Measurements from ENCODE around the gene GTF2E1.
A peak's percentile ranks its signal among the peaks of the same experiment; 100 is the strongest.
"Not testable (repeated sequence)": the region's sequence is repeated elsewhere in the genome, so short reads cannot be mapped to it uniquely, and the experiment has no call there.

Gene GTF2E1

GRCh38 chr3:120756061-120756460 is 13.5 kb downstream of the GTF2E1 start:
- peak in 2 of 3 donors; percentile 29 to 32 for DNase-seq

GRCh38 chr3:120758551-120758950 is 16.0 kb downstream of the GTF2E1 start:
- not testable (repeated sequence) for DNase-seq

- no peak for DNase-seq
Observed at GRCh38 chr3:120762615-120763014, 20.1 kb downstream of the GTF2E1 start.

GRCh38 chr3:120763601-120764000 is 21.1 kb downstream of the GTF2E1 start:
- peak in 2 of 3 donors; percentile 23 to 26 for DNase-seq

- DNase-seq, result no peak
Observed at GRCh38 chr3:120764206-120764605, 21.7 kb downstream of the GTF2E1 start.

GRCh38 chr3:120765830-120766493 is 23.4 kb downstream of the GTF2E1 start:
- DNase-seq, result no peak

- no peak for DNase-seq
Observed at GRCh38 chr3:120766576-120766975, 24.0 kb downstream of the GTF2E1 start.

GRCh38 chr3:120767106-120767505 is 24.6 kb downstream of the GTF2E1 start:
- DNase-seq, result no peak

GRCh38 chr3:120769436-120769835 is 26.9 kb downstream of the GTF2E1 start:
- DNase-seq, result peak; percentile 27 to 31 (median 29)

GRCh38 chr3:120770891-120771290 is 28.3 kb downstream of the GTF2E1 start:
- no peak for DNase-seq

GRCh38 chr3:120772081-120772480 is 29.5 kb downstream of the GTF2E1 start:
- DNase-seq, result no peak

- DNase-seq, result no peak
Observed at GRCh38 chr3:120773932-120774331, 31.4 kb downstream of the GTF2E1 start.

GRCh38 chr3:120775411-120775810 is 32.9 kb downstream of the GTF2E1 start:
- no peak for DNase-seq

- DNase-seq, result no peak
Observed at GRCh38 chr3:120778776-120779175, 36.2 kb downstream of the GTF2E1 start.

- DNase-seq, result peak; percentile 88 to 92 (median 92)
Observed at GRCh38 chr3:120780977-120781376, 38.4 kb downstream of the GTF2E1 start.

- DNase-seq, result not testable (repeated sequence)
Observed at GRCh38 chr3:120785832-120786231, 43.3 kb downstream of the GTF2E1 start.

- no peak for DNase-seq
Observed at GRCh38 chr3:120791010-120791409, 48.5 kb downstream of the GTF2E1 start.

GRCh38 chr3:120791913-120792312 is 49.4 kb downstream of the GTF2E1 start:
- DNase-seq, result no peak

GRCh38 chr3:120793601-120794000 is 51.1 kb downstream of the GTF2E1 start:
- no peak for DNase-seq

- DNase-seq, result peak; percentile 79 to 92 (median 91)
Observed at GRCh38 chr3:120795017-120795648, 52.6 kb downstream of the GTF2E1 start.

GRCh38 chr3:120795959-120796358 is 53.4 kb downstream of the GTF2E1 start:
- DNase-seq, result no peak

- no peak for DNase-seq
Observed at GRCh38 chr3:120796976-120797375, 54.4 kb downstream of the GTF2E1 start.

- no peak for DNase-seq
Observed at GRCh38 chr3:120797857-120798256, 55.3 kb downstream of the GTF2E1 start.

GRCh38 chr3:120798346-120798745 is 55.8 kb downstream of the GTF2E1 start:
- DNase-seq, result no peak

- no peak for DNase-seq
Observed at GRCh38 chr3:120800625-120801024, 58.1 kb downstream of the GTF2E1 start.
